ENCODE data around the gene THOC6. TPM values are rescaled to one million over a fixed set of nuclear protein-coding genes. Genes with fewer than 3 reads are reported as not detected.

THOC6 gene
- total and polyA plus RNA-seq, 2 experiments from 2014 or later: 71.4 to 90.6 TPM

DNA sequence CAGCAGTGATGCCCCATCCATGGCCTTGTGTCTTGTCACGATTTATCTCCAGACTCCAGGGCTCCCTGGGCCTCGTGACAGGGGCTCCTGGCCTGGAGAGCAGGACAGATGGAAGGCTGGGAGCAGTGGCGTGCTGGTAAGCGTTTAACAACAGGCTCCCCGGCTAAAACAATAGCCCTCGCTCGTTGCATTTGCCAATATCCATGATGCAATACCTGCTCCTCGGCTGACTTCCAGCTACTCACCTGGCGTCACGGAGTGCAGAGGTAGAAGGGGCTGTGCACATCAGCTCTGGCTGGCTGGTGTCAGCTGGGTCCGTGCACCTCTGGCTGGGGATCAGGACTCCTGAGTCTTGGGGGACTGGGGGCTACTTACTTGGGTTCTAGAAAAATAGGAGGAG, 14.4 kb downstream of the THOC6 start:
- no peaks in the 10 kb centered on the region for H3K9me2 ChIP-seq (ENCODE audit: insufficient read depth)
- peak; percentile 89 for DNase-seq (ENCODE audit: low spot score)
- H3K27me3 ChIP-seq (ENCODE audit: insufficient read depth): no peaks in the 10 kb centered on the region
- peaks cover 3% of the 10 kb centered on the region; the same call in 1 of the 2 replicates for H4K20me1 ChIP-seq (replicated peaks; ENCODE audit: insufficient read depth)
- 0 out of 2 replicates have a peak overlapping the region, but pooled peaks have one; percentile 20 for H3K4me3 ChIP-seq
- Mint-ChIP-seq H3K9me3 (peaks cover 4% of the 10 kb centered on the region; the same call in 2 of the 3 replicates), H3K4me1 (peaks cover 22% of the 10 kb centered on the region), H3K27ac (peak overlapping the region; percentile 96), H3K36me3 (ENCODE audit: low read depth) (peaks cover 12% of the 10 kb centered on the region), H3K4me3 (peak overlapping the region; percentile 81; the same call in 1 of the 3 replicates), H3K27me3 (ENCODE audit: insufficient read depth, low read depth, poor library complexity) (peaks cover 18% of the 10 kb centered on the region)
- peak overlapping the region; percentile 65 for H3K4me2 ChIP-seq
- H3K79me2 ChIP-seq (replicated peaks; ENCODE audit: insufficient read depth): no peaks in the 10 kb centered on the region
- H3K36me3 ChIP-seq (ENCODE audit: insufficient read depth): no peaks in the 10 kb centered on the region
- peak; percentile 25 for ATAC-seq
- peaks cover 21% of the 10 kb centered on the region; the same call in 1 of the 2 replicates for H3K4me1 ChIP-seq (ENCODE audit: insufficient read depth)
- H2AFZ ChIP-seq: no peak overlapping the region
- no peak for TF ChIP-seq CREB1 (CRISPR knock-in tag; IDR thresholded peaks at IDR 0.05; ENCODE audit: low read depth)
- TF ChIP-seq, protein P1, sequence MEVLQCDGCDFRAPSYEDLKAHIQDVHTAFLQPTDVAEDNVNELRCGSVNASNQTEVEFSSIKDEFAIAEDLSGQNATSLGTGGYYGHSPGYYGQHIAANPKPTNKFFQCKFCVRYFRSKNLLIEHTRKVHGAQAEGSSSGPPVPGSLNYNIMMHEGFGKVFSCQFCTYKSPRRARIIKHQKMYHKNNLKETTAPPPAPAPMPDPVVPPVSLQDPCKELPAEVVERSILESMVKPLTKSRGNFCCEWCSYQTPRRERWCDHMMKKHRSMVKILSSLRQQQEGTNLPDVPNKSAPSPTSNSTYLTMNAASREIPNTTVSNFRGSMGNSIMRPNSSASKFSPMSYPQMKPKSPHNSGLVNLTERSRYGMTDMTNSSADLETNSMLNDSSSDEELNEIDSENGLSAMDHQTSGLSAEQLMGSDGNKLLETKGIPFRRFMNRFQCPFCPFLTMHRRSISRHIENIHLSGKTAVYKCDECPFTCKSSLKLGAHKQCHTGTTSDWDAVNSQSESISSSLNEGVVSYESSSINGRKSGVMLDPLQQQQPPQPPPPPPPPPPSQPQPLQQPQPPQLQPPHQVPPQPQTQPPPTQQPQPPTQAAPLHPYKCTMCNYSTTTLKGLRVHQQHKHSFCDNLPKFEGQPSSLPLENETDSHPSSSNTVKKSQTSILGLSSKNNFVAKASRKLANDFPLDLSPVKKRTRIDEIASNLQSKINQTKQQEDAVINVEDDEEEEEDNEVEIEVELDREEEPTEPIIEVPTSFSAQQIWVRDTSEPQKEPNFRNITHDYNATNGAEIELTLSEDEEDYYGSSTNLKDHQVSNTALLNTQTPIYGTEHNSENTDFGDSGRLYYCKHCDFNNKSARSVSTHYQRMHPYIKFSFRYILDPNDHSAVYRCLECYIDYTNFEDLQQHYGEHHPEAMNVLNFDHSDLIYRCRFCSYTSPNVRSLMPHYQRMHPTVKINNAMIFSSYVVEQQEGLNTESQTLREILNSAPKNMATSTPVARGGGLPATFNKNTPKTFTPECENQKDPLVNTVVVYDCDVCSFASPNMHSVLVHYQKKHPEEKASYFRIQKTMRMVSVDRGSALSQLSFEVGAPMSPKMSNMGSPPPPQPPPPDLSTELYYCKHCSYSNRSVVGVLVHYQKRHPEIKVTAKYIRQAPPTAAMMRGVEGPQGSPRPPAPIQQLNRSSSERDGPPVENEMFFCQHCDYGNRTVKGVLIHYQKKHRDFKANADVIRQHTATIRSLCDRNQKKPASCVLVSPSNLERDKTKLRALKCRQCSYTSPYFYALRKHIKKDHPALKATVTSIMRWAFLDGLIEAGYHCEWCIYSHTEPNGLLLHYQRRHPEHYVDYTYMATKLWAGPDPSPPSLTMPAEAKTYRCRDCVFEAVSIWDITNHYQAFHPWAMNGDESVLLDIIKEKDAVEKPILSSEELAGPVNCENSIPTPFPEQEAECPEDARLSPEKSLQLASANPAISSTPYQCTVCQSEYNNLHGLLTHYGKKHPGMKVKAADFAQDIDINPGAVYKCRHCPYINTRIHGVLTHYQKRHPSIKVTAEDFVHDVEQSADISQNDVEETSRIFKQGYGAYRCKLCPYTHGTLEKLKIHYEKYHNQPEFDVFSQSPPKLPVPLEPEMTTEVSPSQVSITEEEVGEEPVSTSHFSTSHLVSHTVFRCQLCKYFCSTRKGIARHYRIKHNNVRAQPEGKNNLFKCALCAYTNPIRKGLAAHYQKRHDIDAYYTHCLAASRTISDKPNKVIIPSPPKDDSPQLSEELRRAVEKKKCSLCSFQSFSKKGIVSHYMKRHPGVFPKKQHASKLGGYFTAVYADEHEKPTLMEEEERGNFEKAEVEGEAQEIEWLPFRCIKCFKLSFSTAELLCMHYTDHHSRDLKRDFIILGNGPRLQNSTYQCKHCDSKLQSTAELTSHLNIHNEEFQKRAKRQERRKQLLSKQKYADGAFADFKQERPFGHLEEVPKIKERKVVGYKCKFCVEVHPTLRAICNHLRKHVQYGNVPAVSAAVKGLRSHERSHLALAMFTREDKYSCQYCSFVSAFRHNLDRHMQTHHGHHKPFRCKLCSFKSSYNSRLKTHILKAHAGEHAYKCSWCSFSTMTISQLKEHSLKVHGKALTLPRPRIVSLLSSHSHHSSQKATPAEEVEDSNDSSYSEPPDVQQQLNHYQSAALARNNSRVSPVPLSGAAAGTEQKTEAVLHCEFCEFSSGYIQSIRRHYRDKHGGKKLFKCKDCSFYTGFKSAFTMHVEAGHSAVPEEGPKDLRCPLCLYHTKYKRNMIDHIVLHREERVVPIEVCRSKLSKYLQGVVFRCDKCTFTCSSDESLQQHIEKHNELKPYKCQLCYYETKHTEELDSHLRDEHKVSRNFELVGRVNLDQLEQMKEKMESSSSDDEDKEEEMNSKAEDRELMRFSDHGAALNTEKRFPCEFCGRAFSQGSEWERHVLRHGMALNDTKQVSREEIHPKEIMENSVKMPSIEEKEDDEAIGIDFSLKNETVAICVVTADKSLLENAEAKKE (CRISPR knock-in tag; IDR thresholded peaks at IDR 0.05): no peak
- TF ChIP-seq, protein P2, sequence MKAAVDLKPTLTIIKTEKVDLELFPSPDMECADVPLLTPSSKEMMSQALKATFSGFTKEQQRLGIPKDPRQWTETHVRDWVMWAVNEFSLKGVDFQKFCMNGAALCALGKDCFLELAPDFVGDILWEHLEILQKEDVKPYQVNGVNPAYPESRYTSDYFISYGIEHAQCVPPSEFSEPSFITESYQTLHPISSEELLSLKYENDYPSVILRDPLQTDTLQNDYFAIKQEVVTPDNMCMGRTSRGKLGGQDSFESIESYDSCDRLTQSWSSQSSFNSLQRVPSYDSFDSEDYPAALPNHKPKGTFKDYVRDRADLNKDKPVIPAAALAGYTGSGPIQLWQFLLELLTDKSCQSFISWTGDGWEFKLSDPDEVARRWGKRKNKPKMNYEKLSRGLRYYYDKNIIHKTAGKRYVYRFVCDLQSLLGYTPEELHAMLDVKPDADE (IDR thresholded peaks at IDR 0.05): no peak
- TF ChIP-seq, protein P3, sequence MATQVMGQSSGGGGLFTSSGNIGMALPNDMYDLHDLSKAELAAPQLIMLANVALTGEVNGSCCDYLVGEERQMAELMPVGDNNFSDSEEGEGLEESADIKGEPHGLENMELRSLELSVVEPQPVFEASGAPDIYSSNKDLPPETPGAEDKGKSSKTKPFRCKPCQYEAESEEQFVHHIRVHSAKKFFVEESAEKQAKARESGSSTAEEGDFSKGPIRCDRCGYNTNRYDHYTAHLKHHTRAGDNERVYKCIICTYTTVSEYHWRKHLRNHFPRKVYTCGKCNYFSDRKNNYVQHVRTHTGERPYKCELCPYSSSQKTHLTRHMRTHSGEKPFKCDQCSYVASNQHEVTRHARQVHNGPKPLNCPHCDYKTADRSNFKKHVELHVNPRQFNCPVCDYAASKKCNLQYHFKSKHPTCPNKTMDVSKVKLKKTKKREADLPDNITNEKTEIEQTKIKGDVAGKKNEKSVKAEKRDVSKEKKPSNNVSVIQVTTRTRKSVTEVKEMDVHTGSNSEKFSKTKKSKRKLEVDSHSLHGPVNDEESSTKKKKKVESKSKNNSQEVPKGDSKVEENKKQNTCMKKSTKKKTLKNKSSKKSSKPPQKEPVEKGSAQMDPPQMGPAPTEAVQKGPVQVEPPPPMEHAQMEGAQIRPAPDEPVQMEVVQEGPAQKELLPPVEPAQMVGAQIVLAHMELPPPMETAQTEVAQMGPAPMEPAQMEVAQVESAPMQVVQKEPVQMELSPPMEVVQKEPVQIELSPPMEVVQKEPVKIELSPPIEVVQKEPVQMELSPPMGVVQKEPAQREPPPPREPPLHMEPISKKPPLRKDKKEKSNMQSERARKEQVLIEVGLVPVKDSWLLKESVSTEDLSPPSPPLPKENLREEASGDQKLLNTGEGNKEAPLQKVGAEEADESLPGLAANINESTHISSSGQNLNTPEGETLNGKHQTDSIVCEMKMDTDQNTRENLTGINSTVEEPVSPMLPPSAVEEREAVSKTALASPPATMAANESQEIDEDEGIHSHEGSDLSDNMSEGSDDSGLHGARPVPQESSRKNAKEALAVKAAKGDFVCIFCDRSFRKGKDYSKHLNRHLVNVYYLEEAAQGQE (IDR thresholded peaks at IDR 0.05; ENCODE audit: unreplicated experiment): no peak
- TF ChIP-seq ZNF114 (CRISPR knock-in tag; IDR thresholded peaks at IDR 0.05): no peak
- TF ChIP-seq POLR2AphosphoS5 (IDR thresholded peaks at IDR 0.05; ENCODE audit: low read depth): peak; percentile 44; the same call in 1 of the 2 replicates
- H3F3A ChIP-seq (replicated peaks; ENCODE audit: low read depth): peaks cover 15% of the 10 kb centered on the region; the same call in 1 of the 2 replicates
- peak overlapping the region; percentile 64; the same call in 1 of the 2 replicates for H3K27ac ChIP-seq (ENCODE audit: low read depth)

Data from GM23338 (cell line).